ENCODE measurements around the gene SUSD1.

DNA sequence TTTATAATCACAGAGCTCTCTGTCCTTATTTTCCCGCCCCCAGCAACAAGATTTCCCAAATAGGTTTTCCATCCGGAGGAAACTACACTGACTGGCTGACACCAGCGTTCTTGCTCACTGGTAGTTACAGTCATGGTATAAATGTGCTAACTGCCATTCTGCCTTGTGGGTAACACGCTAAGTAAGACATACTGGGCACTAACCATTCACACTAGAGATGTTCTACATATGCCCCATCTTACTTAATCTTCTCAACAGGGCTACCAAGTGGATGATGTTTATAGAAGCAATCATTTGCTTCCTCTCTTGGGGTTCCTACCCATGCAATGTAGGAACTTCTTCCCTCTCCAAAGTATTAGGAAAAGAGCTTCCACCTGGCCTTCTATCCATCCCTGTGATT, 111.5 kb downstream of the SUSD1 start:
- TF ChIP-seq CTCF (conservative IDR thresholded peaks at IDR 0.05; ENCODE audit: low read length) (no peak), EZH2phosphoT487 (IDR thresholded peaks at IDR 0.05; ENCODE audit: borderline replicate concordance, low read depth, low read length) (no peak)
